ENCODE results near the gene RAB3C. TPM values are rescaled to one million over a fixed set of nuclear protein-coding genes. Genes with fewer than 3 reads are reported as not detected.

The RAB3C gene
- polyA plus RNA-seq, 2 donors: 0.02 to 0.04 TPM

GRCh38 chr5:58666598-58667581, 84.0 kb downstream of the RAB3C start:
- Histone ChIP-seq H3K4me1 (ENCODE audit: control insufficient read depth in 2 of 2, insufficient read depth in 2 of 2, low read length in 1 of 2) (no peaks in the 10 kb centered on the region), H3K36me3 (ENCODE audit: control insufficient read depth in 2 of 2, insufficient read depth in 2 of 2, low read length in 1 of 2) (no peaks in the 10 kb centered on the region), H3K27ac (ENCODE audit: low read depth in 2 of 2, low read length in 1 of 2) (no peak overlapping the region), H3K27me3 (ENCODE audit: control insufficient read depth in 1 of 2, insufficient read depth in 2 of 2, low read length in 2 of 2) (no peaks in the 10 kb centered on the region), H3K4me3 (ENCODE audit: low read depth in 1 of 2, low read length in 2 of 2) (no peak overlapping the region), H3K9me3 (ENCODE audit: control insufficient read depth in 2 of 2, insufficient read depth in 1 of 2, low read depth in 1 of 2, low read length in 1 of 2) (no peaks in the 10 kb centered on the region)
- 70 to 72% methylated on average over 8 of the region's 8 CpGs for WGBS, 2 donors

- Histone ChIP-seq H3K9me3 (ENCODE audit: control insufficient read depth in 2 of 2, insufficient read depth in 1 of 2, low read depth in 1 of 2, low read length in 1 of 2) (no peaks in the 10 kb centered on the region), H3K4me3 (ENCODE audit: low read depth in 1 of 2, low read length in 2 of 2) (no peak overlapping the region), H3K27me3 (ENCODE audit: control insufficient read depth in 1 of 2, insufficient read depth in 2 of 2, low read length in 2 of 2) (peaks cover 0 to under 1% of the 10 kb centered on the region in 2 donors), H3K4me1 (ENCODE audit: control insufficient read depth in 2 of 2, insufficient read depth in 2 of 2, low read length in 1 of 2) (no peaks in the 10 kb centered on the region), H3K27ac (ENCODE audit: low read depth in 2 of 2, low read length in 1 of 2) (no peak overlapping the region), H3K36me3 (ENCODE audit: control insufficient read depth in 2 of 2, insufficient read depth in 2 of 2, low read length in 1 of 2) (no peaks in the 10 kb centered on the region)
- 44 to 74% methylated on average over 2 of the region's 2 CpGs for WGBS, 2 donors
Observed at GRCh38 chr5:58670582-58670981, 87.7 kb downstream of the RAB3C start.

GRCh38 chr5:58671155-58671554, 88.3 kb downstream of the RAB3C start:
- no peak overlapping the region for H3K27ac ChIP-seq (ENCODE audit: low read depth in 2 of 2, low read length in 1 of 2)
- no peaks in the 10 kb centered on the region for H3K36me3 ChIP-seq (ENCODE audit: control insufficient read depth in 2 of 2, insufficient read depth in 2 of 2, low read length in 1 of 2)
- H3K27me3 ChIP-seq (ENCODE audit: control insufficient read depth in 1 of 2, insufficient read depth in 2 of 2, low read length in 2 of 2): peaks cover 0 to 3% of the 10 kb centered on the region in 2 donors
- H3K4me1 ChIP-seq (ENCODE audit: control insufficient read depth in 2 of 2, insufficient read depth in 2 of 2, low read length in 1 of 2): no peaks in the 10 kb centered on the region
- H3K4me3 ChIP-seq (ENCODE audit: low read depth in 1 of 2, low read length in 2 of 2): no peak overlapping the region
- no peaks in the 10 kb centered on the region for H3K9me3 ChIP-seq (ENCODE audit: control insufficient read depth in 2 of 2, insufficient read depth in 1 of 2, low read depth in 1 of 2, low read length in 1 of 2)
- 63 to 71% methylated on average over 4 of the region's 4 CpGs for WGBS, 2 donors

GRCh38 chr5:58672521-58672920, 89.6 kb downstream of the RAB3C start:
- peaks cover 0 to 3% of the 10 kb centered on the region in 2 donors for H3K27me3 ChIP-seq (ENCODE audit: control insufficient read depth in 1 of 2, insufficient read depth in 2 of 2, low read length in 2 of 2)
- H3K4me1 ChIP-seq (ENCODE audit: control insufficient read depth in 2 of 2, insufficient read depth in 2 of 2, low read length in 1 of 2): no peaks in the 10 kb centered on the region
- H3K27ac ChIP-seq (ENCODE audit: low read depth in 2 of 2, low read length in 1 of 2): no peak overlapping the region
- whole genome bisulfite sequencing, 2 donors: 79 to 81% methylated on average over 2 of the region's 2 CpGs
- H3K9me3 ChIP-seq (ENCODE audit: control insufficient read depth in 2 of 2, insufficient read depth in 1 of 2, low read depth in 1 of 2, low read length in 1 of 2): no peaks in the 10 kb centered on the region
- H3K4me3 ChIP-seq (ENCODE audit: low read depth in 1 of 2, low read length in 2 of 2): no peak overlapping the region
- H3K36me3 ChIP-seq (ENCODE audit: control insufficient read depth in 2 of 2, insufficient read depth in 2 of 2, low read length in 1 of 2): no peaks in the 10 kb centered on the region

- Histone ChIP-seq H3K36me3 (ENCODE audit: control insufficient read depth in 2 of 2, insufficient read depth in 2 of 2, low read length in 1 of 2) (no peaks in the 10 kb centered on the region), H3K27me3 (ENCODE audit: control insufficient read depth in 1 of 2, insufficient read depth in 2 of 2, low read length in 2 of 2) (peaks cover 0 to 3% of the 10 kb centered on the region in 2 donors), H3K9me3 (ENCODE audit: control insufficient read depth in 2 of 2, insufficient read depth in 1 of 2, low read depth in 1 of 2, low read length in 1 of 2) (no peaks in the 10 kb centered on the region), H3K4me3 (ENCODE audit: low read depth in 1 of 2, low read length in 2 of 2) (no peak overlapping the region), H3K4me1 (ENCODE audit: control insufficient read depth in 2 of 2, insufficient read depth in 2 of 2, low read length in 1 of 2) (no peaks in the 10 kb centered on the region), H3K27ac (ENCODE audit: low read depth in 2 of 2, low read length in 1 of 2) (no peak overlapping the region)
- 76 to 84% methylated on average over 2 of the region's 2 CpGs for WGBS, 2 donors
Observed at GRCh38 chr5:58674070-58674469, 91.2 kb downstream of the RAB3C start.

GRCh38 chr5:58674711-58675110, 91.8 kb downstream of the RAB3C start:
- no peak overlapping the region for H3K4me3 ChIP-seq (ENCODE audit: low read depth in 1 of 2, low read length in 2 of 2)
- no peaks in the 10 kb centered on the region for H3K9me3 ChIP-seq (ENCODE audit: control insufficient read depth in 2 of 2, insufficient read depth in 1 of 2, low read depth in 1 of 2, low read length in 1 of 2)
- no peak overlapping the region for H3K27ac ChIP-seq (ENCODE audit: low read depth in 2 of 2, low read length in 1 of 2)
- peaks cover 0 to 3% of the 10 kb centered on the region in 2 donors for H3K27me3 ChIP-seq (ENCODE audit: control insufficient read depth in 1 of 2, insufficient read depth in 2 of 2, low read length in 2 of 2)
- no peaks in the 10 kb centered on the region for H3K36me3 ChIP-seq (ENCODE audit: control insufficient read depth in 2 of 2, insufficient read depth in 2 of 2, low read length in 1 of 2)
- 44 to 51% methylated on average over 2 of the region's 2 CpGs for WGBS, 2 donors
- H3K4me1 ChIP-seq (ENCODE audit: control insufficient read depth in 2 of 2, insufficient read depth in 2 of 2, low read length in 1 of 2): no peaks in the 10 kb centered on the region

DNA sequence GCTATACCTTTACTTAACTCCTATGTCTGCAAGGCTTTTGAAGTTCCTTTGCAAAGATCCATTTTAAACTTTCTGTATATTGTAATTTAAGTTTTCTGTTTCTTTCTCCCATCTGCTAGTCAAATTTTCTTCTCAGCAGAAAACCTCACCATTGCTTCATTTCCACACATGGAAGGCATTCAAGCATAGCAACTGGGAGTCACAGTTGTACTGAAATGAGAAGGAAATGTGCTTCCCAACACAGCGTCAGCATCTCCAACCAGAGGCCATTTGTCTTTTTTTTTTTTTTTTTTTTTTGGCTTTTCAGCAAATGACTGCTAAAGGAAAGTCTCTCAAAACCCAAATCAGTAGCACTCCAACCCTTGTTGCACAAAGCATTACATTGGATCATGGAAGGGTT, 92.5 kb downstream of the RAB3C start:
- no peaks in the 10 kb centered on the region for H3K36me3 ChIP-seq (ENCODE audit: control insufficient read depth in 2 of 2, insufficient read depth in 2 of 2, low read length in 1 of 2)
- WGBS, 2 donors: 57 to 74% methylated on average over 1 of the region's 1 CpG
- peaks cover 0 to 3% of the 10 kb centered on the region in 2 donors for H3K27me3 ChIP-seq (ENCODE audit: control insufficient read depth in 1 of 2, insufficient read depth in 2 of 2, low read length in 2 of 2)
- no peaks in the 10 kb centered on the region for H3K4me1 ChIP-seq (ENCODE audit: control insufficient read depth in 2 of 2, insufficient read depth in 2 of 2, low read length in 1 of 2)
- H3K4me3 ChIP-seq (ENCODE audit: low read depth in 1 of 2, low read length in 2 of 2): no peak overlapping the region
- H3K9me3 ChIP-seq (ENCODE audit: control insufficient read depth in 2 of 2, insufficient read depth in 1 of 2, low read depth in 1 of 2, low read length in 1 of 2): no peaks in the 10 kb centered on the region
- H3K27ac ChIP-seq (ENCODE audit: low read depth in 2 of 2, low read length in 1 of 2): no peak overlapping the region

DNA sequence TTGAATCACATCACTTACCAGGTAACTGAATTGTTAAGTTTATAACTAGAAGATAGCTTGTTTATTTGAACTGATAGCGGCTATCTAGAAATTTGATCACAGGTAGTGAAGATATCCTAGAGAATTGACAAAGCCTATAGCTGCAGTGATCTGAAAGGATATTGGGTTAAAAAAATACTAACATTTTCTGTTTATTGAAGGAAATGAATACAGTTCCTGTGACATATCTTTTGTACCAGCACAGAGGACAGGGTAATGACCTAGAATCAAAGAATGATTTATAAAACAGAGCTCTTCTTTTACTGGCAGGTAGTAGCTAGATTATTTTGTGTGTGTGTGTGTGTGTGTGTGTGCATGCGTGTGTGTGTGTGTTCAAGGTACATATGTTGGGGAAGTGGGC, 94.8 kb downstream of the RAB3C start:
- 76 to 86% methylated on average over 2 of the region's 2 CpGs for WGBS, 2 donors
- Histone ChIP-seq H3K27ac (ENCODE audit: low read depth in 2 of 2, low read length in 1 of 2) (no peak overlapping the region), H3K4me3 (ENCODE audit: low read depth in 1 of 2, low read length in 2 of 2) (no peak overlapping the region), H3K36me3 (ENCODE audit: control insufficient read depth in 2 of 2, insufficient read depth in 2 of 2, low read length in 1 of 2) (no peaks in the 10 kb centered on the region), H3K4me1 (ENCODE audit: control insufficient read depth in 2 of 2, insufficient read depth in 2 of 2, low read length in 1 of 2) (no peaks in the 10 kb centered on the region), H3K9me3 (ENCODE audit: control insufficient read depth in 2 of 2, insufficient read depth in 1 of 2, low read depth in 1 of 2, low read length in 1 of 2) (no peaks in the 10 kb centered on the region), H3K27me3 (ENCODE audit: control insufficient read depth in 1 of 2, insufficient read depth in 2 of 2, low read length in 2 of 2) (peaks cover 0 to 3% of the 10 kb centered on the region in 2 donors)

- Histone ChIP-seq H3K4me3 (ENCODE audit: low read depth in 1 of 2, low read length in 2 of 2) (no peak overlapping the region), H3K4me1 (ENCODE audit: control insufficient read depth in 2 of 2, insufficient read depth in 2 of 2, low read length in 1 of 2) (no peaks in the 10 kb centered on the region), H3K9me3 (ENCODE audit: control insufficient read depth in 2 of 2, insufficient read depth in 1 of 2, low read depth in 1 of 2, low read length in 1 of 2) (no peaks in the 10 kb centered on the region), H3K36me3 (ENCODE audit: control insufficient read depth in 2 of 2, insufficient read depth in 2 of 2, low read length in 1 of 2) (no peaks in the 10 kb centered on the region), H3K27ac (ENCODE audit: low read depth in 2 of 2, low read length in 1 of 2) (no peak overlapping the region), H3K27me3 (ENCODE audit: control insufficient read depth in 1 of 2, insufficient read depth in 2 of 2, low read length in 2 of 2) (peaks cover 0 to 3% of the 10 kb centered on the region in 2 donors)
- 61 to 69% methylated on average over 2 of the region's 2 CpGs for WGBS, 2 donors
Observed at GRCh38 chr5:58680503-58680902, 97.6 kb downstream of the RAB3C start.

DNA sequence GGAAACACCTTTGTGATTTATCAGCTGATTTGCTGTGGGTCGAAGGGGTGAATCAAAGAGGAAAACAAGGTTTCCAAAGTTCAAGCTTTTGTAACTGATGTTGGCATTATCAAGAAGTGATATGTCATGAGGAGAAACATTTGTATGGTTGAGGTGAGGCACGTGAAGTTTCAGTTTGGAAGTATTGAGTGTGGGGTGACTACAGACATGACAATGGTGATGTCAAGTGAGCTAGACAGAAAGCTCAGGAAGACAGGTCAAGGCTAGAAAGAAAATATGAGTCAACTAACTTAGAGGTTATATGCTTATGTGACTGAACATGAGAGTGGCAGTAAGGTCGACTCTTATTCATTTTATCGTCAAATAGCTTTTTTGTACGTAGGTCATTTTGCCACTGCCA, 99.1 kb downstream of the RAB3C start:
- H3K4me3 ChIP-seq (ENCODE audit: low read depth in 1 of 2, low read length in 2 of 2): no peak overlapping the region
- WGBS, 2 donors: 79 to 84% methylated on average over 5 of the region's 5 CpGs
- H3K27ac ChIP-seq (ENCODE audit: low read depth in 2 of 2, low read length in 1 of 2): no peak overlapping the region
- H3K36me3 ChIP-seq (ENCODE audit: control insufficient read depth in 2 of 2, insufficient read depth in 2 of 2, low read length in 1 of 2): no peaks in the 10 kb centered on the region
- no peaks in the 10 kb centered on the region for H3K9me3 ChIP-seq (ENCODE audit: control insufficient read depth in 2 of 2, insufficient read depth in 1 of 2, low read depth in 1 of 2, low read length in 1 of 2)
- H3K27me3 ChIP-seq (ENCODE audit: control insufficient read depth in 1 of 2, insufficient read depth in 2 of 2, low read length in 2 of 2): no peaks in the 10 kb centered on the region
- no peaks in the 10 kb centered on the region for H3K4me1 ChIP-seq (ENCODE audit: control insufficient read depth in 2 of 2, insufficient read depth in 2 of 2, low read length in 1 of 2)
